HL-60 (cell line): ENCODE results near the gene TSPAN2.

ENCODE experiments used
- DNase-seq, 2 experiments: peaks; one replicate each; pipeline ENCODE4 v3.0.0-alpha.2; 2010 to 2020; ENCODE audit warnings: low read depth in 1 of 2, low spot score in 1 of 2
- H3K27ac ChIP-seq: fragments of 250-450 bp; sonication (Bioruptor Pico); replicated peaks from 2 replicates; pipeline ENCODE4 v1.5.1; 2020; ENCODE audit warnings: mild to moderate bottlenecking, moderate library complexity
- H3K27me3 ChIP-seq: fragments of 250-450 bp; sonication (Bioruptor Pico); 2 replicates; pipeline ENCODE4 v1.5.1; 2021; ENCODE audit warnings: mild to moderate bottlenecking, moderate library complexity; ENCODE audit not compliant: insufficient read depth, poor library complexity, severe bottlenecking
- H3K4me3 ChIP-seq: replicated peaks from 2 replicates; pipeline ENCODE4 v1.5.1; 2011; ENCODE audit warnings: mild to moderate bottlenecking, control low read depth, low read length; ENCODE audit not compliant: insufficient read depth
- CTCF ChIP-seq: IDR thresholded peaks from one replicate; pipeline ENCODE4 v1.5.1; 2011; ENCODE audit warnings: low read length, control low read depth, inconsistent platforms; ENCODE audit not compliant: insufficient read depth
- GABPA ChIP-seq: IDR thresholded peaks from 2 replicates; pipeline ENCODE4 v1.6.1; 2012; ENCODE audit warnings: low read depth
- POLR2AphosphoS5 ChIP-seq: IDR thresholded peaks from 2 replicates; pipeline ENCODE4 v1.6.1; 2012; ENCODE audit warnings: low read depth
- REST ChIP-seq: IDR thresholded peaks from 2 replicates; pipeline ENCODE4 v1.6.1; 2012; ENCODE audit warnings: low read depth; ENCODE audit not compliant: insufficient replicate concordance
- SPI1 ChIP-seq: IDR thresholded peaks from 2 replicates; pipeline ENCODE4 v1.6.1; 2012; ENCODE audit warnings: low read depth, mild to moderate bottlenecking, borderline replicate concordance

Gene TSPAN2

GRCh38 chr1:115105831-115106230 lies 16.5 kb upstream of the TSPAN2 start:
- peak overlapping the region; percentile 80 for H3K27ac ChIP-seq
- TF ChIP-seq POLR2AphosphoS5 = no peak
- TF ChIP-seq REST = no peak
- no peak for TF ChIP-seq CTCF
- TF ChIP-seq SPI1 = no peak
- TF ChIP-seq GABPA = no peak
- DNase-seq = peak; percentile 79 to 87
- no peaks in the 10 kb centered on the region for H3K27me3 ChIP-seq
- H3K4me3 ChIP-seq = no peak overlapping the region

GRCh38 chr1:115099693-115100050 lies 10.4 kb upstream of the TSPAN2 start:
- no peaks in the 10 kb centered on the region for H3K27me3 ChIP-seq
- TF ChIP-seq POLR2AphosphoS5 = no peak
- no peak for TF ChIP-seq SPI1
- TF ChIP-seq REST = no peak
- no peak for TF ChIP-seq CTCF
- no peak for TF ChIP-seq GABPA
- H3K4me3 ChIP-seq = peak overlapping the region; percentile 30
- no peak for DNase-seq
- peak overlapping the region; percentile 98 for H3K27ac ChIP-seq

GRCh38 chr1:115098979-115099692 lies 9.8 kb upstream of the TSPAN2 start:
- H3K27ac ChIP-seq = peak overlapping the region; percentile 98

More at GRCh38 chr1:115098979-115099692, 9.8 kb upstream of the TSPAN2 start:
- Histone ChIP-seq H3K4me3 (peak overlapping the region; percentile 30), H3K27me3 (no peaks in the 10 kb centered on the region)
- no peak for TF ChIP-seq POLR2AphosphoS5
- no peak for TF ChIP-seq GABPA
- no peak for TF ChIP-seq CTCF
- TF ChIP-seq REST = no peak
- TF ChIP-seq SPI1 = no peak
- DNase-seq = peak; percentile 86 to 94
